Peyer's patch (tissue), 4 donors: ENCODE measurements around the gene ASXL1. TPM values are rescaled to one million over a fixed set of nuclear protein-coding genes. Genes with fewer than 3 reads are reported as not detected.

ENCODE experiments used
- DNase-seq, 3 donors: peaks; one replicate each; pipeline ENCODE4 v3.0.0-alpha.2; 2017 to 2019
- H3K27ac ChIP-seq, 4 donors: fragments of 200-600 bp; sonication (generic); one replicate each; pipeline ENCODE4 v1.5.1; 2016 to 2019
- H3K27me3 ChIP-seq, 2 donors: fragments of 200-600 bp; sonication (generic); one replicate each; pipeline ENCODE4 v1.5.1; 2019
- H3K36me3 ChIP-seq, 3 donors: fragments of 200-600 bp; sonication (generic); one replicate each; pipeline ENCODE4 v1.5.1; 2016 to 2019
- H3K4me1 ChIP-seq, 4 donors: fragments of 200-600 bp; sonication (generic); one replicate each; pipeline ENCODE4 v1.5.1; 2016 to 2019
- H3K4me3 ChIP-seq, 4 donors: fragments of 200-600 bp; sonication (generic); 1 replicate in 3 of 4; 2 replicates in 1 of 4; pipeline ENCODE4 v1.5.1; 2016 to 2019; ENCODE audit warnings: mild to moderate bottlenecking in 1 of 4
- H3K9me3 ChIP-seq, 4 donors: fragments of 200-600 bp; sonication (generic); one replicate each; pipeline ENCODE4 v1.5.1; 2016 to 2019; ENCODE audit warnings: mild to moderate bottlenecking in 1 of 4
- POLR2A ChIP-seq, 2 donors: fragments of 450-650 bp; IDR thresholded peaks; one replicate each; pipeline ENCODE4 v1.5.1; 2017; ENCODE audit warnings: antibody characterized with exemption in 2 of 2, mild to moderate bottlenecking in 2 of 2, moderate library complexity in 2 of 2
- total RNA-seq, 4 donors: library from RNA; depleted of rRNA; stranded (reverse); fragments of >200 nt; gene quantifications; one replicate each; pipeline ENCODE4 v1.1.0, GENCODE V29; 2016
- TF ChIP-seq, protein P1 (sequence below), 6 experiments: fragments of 450-650 bp in 4 of 6; fragments of 200-600 bp in 2 of 6; sonication (generic) in 1 of 6; IDR thresholded peaks; one replicate each; pipeline ENCODE4 v1.5.1; 2017 to 2019; ENCODE audit warnings: antibody characterized with exemption in 6 of 6, mild to moderate bottlenecking in 3 of 6, moderate library complexity in 1 of 6

Gene ASXL1
- total RNA-seq, 4 donors from 2014 or later: 74.4 to 173 (median 115) TPM

DNA sequence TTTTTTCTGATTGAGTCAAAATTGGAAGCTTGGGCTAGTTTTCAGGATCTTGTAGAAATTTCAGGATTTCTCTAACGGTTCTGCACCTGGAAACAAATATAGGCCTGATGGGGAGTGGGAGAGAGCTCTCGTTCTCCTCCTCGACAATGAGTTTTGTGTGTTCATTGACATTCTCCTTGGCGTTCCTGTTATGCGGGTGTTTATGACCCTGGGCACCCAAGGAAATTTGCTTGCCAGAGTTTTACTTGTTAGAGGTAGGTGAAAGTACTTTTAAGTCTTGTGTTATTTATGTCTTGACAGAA is 2.2 kb downstream of the ASXL1 start:
- no peaks in the 10 kb centered on the region for H3K36me3 ChIP-seq
- no peak for TF ChIP-seq POLR2A (IDR thresholded peaks at IDR 0.05)
- TF ChIP-seq, protein P1, sequence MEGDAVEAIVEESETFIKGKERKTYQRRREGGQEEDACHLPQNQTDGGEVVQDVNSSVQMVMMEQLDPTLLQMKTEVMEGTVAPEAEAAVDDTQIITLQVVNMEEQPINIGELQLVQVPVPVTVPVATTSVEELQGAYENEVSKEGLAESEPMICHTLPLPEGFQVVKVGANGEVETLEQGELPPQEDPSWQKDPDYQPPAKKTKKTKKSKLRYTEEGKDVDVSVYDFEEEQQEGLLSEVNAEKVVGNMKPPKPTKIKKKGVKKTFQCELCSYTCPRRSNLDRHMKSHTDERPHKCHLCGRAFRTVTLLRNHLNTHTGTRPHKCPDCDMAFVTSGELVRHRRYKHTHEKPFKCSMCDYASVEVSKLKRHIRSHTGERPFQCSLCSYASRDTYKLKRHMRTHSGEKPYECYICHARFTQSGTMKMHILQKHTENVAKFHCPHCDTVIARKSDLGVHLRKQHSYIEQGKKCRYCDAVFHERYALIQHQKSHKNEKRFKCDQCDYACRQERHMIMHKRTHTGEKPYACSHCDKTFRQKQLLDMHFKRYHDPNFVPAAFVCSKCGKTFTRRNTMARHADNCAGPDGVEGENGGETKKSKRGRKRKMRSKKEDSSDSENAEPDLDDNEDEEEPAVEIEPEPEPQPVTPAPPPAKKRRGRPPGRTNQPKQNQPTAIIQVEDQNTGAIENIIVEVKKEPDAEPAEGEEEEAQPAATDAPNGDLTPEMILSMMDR (IDR thresholded peaks at IDR 0.05): no peak
- peaks cover 0 to 45% (median 16%) of the 10 kb centered on the region in 4 donors for H3K4me1 ChIP-seq
- H3K27me3 ChIP-seq: no peaks in the 10 kb centered on the region
- no peaks in the 10 kb centered on the region for H3K9me3 ChIP-seq
- DNase-seq: no peak
- H3K27ac ChIP-seq: peak overlapping the region in 1 of 4 donors; percentile 17
- H3K4me3 ChIP-seq: peak overlapping the region in 2 of 4 donors; percentile 77 to 95

DNA sequence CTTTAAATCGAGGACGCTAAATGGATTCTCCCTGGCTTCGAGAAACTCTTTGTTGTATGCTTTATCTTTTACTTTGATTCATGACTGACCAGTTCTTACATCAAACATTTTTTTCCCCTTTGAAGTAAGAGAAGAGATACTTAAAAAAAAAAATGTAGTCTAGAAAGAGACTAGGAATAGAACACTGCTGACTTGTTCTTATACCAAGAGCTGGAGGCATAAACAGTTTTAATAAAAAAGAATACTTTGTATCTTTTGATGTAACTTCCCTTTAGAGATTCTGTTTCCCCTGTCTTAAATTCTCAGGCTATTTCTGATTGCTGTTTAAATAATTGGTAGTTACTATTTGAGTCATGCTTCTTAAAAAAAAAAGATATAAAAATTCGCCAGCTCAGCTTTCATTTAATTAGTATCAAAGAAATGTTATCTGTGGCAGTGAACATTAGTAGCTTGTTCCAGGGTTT is 4.8 kb downstream of the ASXL1 start:
- H3K27me3 ChIP-seq: no peaks in the 10 kb centered on the region
- H3K9me3 ChIP-seq: no peaks in the 10 kb centered on the region
- no peak for TF ChIP-seq POLR2A (IDR thresholded peaks at IDR 0.05)
- TF ChIP-seq, protein P1 (IDR thresholded peaks at IDR 0.05): no peak
- no peak overlapping the region for H3K4me3 ChIP-seq
- H3K4me1 ChIP-seq: peaks cover 0 to 53% (median 13%) of the 10 kb centered on the region in 4 donors
- H3K36me3 ChIP-seq: no peaks in the 10 kb centered on the region
- no peak for DNase-seq
- H3K27ac ChIP-seq: peak overlapping the region in 1 of 4 donors; percentile 21

DNA sequence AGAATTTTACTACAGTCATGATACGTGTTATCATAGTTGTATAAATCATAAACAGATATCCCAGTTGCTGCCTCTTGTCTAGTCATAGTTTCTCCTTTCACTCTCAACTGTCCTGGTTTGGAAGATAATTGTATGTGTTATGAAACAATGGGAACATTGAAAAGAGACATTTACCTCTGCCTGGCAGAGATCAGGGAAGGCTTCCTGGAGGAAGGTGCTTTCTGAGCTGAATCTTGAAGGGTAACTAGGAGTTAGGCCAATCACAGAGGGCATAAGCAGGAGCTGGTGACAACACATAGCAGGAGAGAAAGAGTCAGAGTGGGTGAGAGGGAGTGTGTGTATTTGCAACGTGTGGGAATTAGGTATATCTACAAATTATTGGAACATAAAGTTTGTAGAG is 5.4 kb downstream of the ASXL1 start:
- peak overlapping the region in 1 of 4 donors; percentile 21 for H3K27ac ChIP-seq
- no peak for DNase-seq
- H3K4me1 ChIP-seq: peaks cover 0 to 53% (median 13%) of the 10 kb centered on the region in 4 donors
- no peaks in the 10 kb centered on the region for H3K27me3 ChIP-seq
- no peaks in the 10 kb centered on the region for H3K9me3 ChIP-seq
- no peak overlapping the region for H3K4me3 ChIP-seq
- no peaks in the 10 kb centered on the region for H3K36me3 ChIP-seq
- no peak for TF ChIP-seq POLR2A (IDR thresholded peaks at IDR 0.05)

DNA sequence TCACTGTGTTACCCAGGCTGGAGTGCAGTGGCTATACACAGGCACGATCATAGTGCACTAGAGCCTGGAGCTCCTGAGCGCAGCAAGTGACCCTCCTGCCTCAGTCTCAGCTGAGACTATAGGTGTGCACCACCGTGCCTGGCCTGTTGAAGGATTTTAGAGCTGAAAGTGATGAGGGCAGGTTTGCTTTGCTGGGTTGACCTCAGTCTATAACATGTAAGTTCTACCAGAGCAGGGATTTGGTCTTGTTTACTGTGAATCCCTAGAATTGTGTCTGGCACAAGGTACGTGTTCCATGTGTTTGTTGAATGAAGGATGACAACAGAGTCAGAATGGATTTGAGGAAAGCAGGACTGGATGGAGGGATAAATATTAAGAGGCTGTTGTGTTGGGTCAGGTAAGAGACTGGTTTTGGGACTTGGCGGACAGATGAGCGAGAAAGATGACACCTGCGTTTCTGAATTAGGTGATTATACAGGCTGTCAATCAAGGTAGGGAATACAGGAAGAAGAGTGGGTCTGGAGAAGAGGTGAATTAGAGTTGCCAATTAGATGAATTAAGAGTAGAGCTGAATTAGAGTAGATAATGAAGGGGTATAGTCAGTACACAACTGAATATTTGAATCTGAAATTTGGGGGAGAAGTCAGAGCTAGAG is 6.5 kb downstream of the ASXL1 start:
- H3K36me3 ChIP-seq: peaks cover 0 to 8% (median 0%) of the 10 kb centered on the region in 3 donors
- no peaks in the 10 kb centered on the region for H3K27me3 ChIP-seq
- no peaks in the 10 kb centered on the region for H3K9me3 ChIP-seq
- no peak overlapping the region for H3K27ac ChIP-seq
- H3K4me1 ChIP-seq: peaks cover 0 to 58% (median 13%) of the 10 kb centered on the region in 4 donors
- DNase-seq: no peak
- H3K4me3 ChIP-seq: no peak overlapping the region
- no peak for TF ChIP-seq POLR2A (IDR thresholded peaks at IDR 0.05)
- TF ChIP-seq, protein P1 (IDR thresholded peaks at IDR 0.05): no peak

DNA sequence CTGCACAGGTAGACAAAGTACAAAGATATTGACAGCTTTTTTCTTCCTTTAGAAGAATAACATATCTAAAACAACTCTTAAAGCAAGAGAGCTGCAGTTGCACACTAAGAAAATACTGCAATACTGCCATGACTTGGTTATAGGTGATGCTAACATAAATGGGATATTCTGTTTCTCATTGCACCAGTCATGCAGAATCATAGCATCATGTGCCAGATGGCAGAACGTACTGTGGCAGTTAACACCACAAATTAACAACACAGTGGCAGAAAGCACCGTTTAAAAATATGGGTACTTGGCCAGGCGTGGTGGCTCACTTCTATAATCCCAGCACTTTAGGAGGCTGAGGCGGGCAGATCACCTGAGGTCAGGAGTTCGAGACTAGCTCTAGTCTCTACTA is 7.4 kb downstream of the ASXL1 start:
- H3K27ac ChIP-seq: no peak overlapping the region
- H3K9me3 ChIP-seq: no peaks in the 10 kb centered on the region
- DNase-seq: no peak
- H3K4me1 ChIP-seq: peaks cover 0 to 51% (median 7%) of the 10 kb centered on the region in 4 donors
- TF ChIP-seq POLR2A (IDR thresholded peaks at IDR 0.05): no peak
- TF ChIP-seq, protein P1 (IDR thresholded peaks at IDR 0.05): no peak
- H3K4me3 ChIP-seq: no peak overlapping the region
- no peaks in the 10 kb centered on the region for H3K27me3 ChIP-seq
- peaks cover 0 to 14% (median 0%) of the 10 kb centered on the region in 3 donors for H3K36me3 ChIP-seq

DNA sequence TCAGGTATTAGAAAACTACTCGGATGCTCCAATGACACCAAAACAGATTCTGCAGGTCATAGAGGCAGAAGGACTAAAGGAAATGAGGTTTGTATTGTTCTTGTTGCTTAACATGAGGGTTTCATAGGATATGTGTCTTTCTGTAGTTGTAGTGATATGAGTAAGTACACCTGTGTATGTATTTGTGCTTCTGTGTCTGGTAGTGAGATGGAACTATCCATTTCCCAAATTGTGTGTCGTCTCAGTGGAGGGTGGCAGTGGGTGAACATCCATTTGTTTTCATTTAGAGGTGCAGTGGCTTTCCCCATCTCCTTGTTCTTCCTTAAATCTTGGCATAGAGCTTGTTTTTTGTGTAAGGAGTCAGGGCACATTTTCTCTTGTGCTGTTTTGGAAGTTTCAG is 8.2 kb downstream of the ASXL1 start:
- H3K36me3 ChIP-seq: peaks cover 0 to 16% (median 0%) of the 10 kb centered on the region in 3 donors
- H3K27me3 ChIP-seq: no peaks in the 10 kb centered on the region
- H3K4me1 ChIP-seq: peaks cover 0 to 46% (median 5%) of the 10 kb centered on the region in 4 donors
- no peak overlapping the region for H3K27ac ChIP-seq
- DNase-seq: no peak
- H3K4me3 ChIP-seq: no peak overlapping the region
- H3K9me3 ChIP-seq: no peaks in the 10 kb centered on the region
- no peak for TF ChIP-seq POLR2A (IDR thresholded peaks at IDR 0.05)
- TF ChIP-seq, protein P1 (IDR thresholded peaks at IDR 0.05): no peak
